GM19035 (cell line): ENCODE measurements around the gene EIF3L.
A peak's percentile ranks its signal among the peaks of the same experiment; 100 is the strongest.

Experiments
- ATAC-seq: cut with Tn5 transposase; IDR thresholded peaks from one replicate; pipeline ENCODE4 v1.9.1; 2021; ENCODE audit not compliant: unreplicated experiment

EIF3L gene

DNA sequence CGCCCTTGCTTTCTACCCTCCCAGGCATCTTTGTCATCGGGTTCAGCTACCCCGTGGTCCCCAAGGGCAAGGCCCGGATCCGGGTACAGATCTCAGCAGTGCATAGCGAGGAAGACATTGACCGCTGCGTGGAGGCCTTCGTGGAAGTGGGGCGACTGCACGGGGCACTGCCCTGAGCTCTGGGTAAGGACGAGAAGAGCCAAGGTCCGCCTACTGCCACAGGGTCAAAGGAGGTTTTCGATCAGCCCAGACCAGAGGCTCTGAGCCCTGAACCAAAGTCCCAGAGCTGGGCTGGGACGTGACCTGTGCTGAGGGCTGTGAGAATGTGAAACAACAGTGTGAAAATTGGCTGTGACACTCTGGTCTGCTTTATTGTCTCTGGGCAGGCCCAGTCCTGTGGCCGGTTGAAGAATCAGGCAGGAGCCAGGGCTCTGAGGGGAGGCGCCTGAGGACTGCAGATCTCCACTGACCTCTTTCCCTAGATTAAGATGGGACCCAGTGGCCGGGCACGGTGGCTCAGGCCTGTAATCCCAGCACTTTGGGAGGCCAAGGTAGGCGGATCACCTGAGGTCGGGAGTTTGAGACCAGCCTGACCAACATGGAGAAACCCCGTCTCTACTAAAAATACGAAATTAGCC lies 32.6 kb upstream of the EIF3L start:
- ATAC-seq: no peak

GRCh38 chr22:37817705-37818408 lies 31.4 kb upstream of the EIF3L start:
- ATAC-seq: no peak

GRCh38 chr22:37818409-37819104 lies 30.7 kb upstream of the EIF3L start:
- no peak for ATAC-seq

- ATAC-seq: no peak
Measured at GRCh38 chr22:37819105-37819433, 30.1 kb upstream of the EIF3L start.

DNA sequence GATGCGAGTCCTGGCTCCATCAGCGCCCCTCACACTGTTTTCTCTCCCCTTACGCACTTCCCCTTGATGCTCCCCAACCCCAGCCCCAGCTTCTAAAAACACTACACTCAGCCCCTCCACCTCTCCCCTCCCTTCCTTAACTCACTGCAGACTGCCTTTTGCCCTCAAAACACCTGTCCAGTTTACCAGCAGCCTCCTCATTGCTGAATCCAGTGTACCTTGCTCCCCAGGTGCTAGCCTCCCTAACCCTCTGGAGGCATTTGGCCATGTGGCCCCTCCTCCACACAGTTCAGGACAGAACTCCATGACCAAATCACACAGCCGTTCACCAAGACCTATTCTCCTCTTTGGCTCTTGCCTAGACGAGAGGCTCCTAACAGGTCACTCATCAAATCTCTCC lies 28.9 kb upstream of the EIF3L start:
- no peak for ATAC-seq

- no peak for ATAC-seq
Measured at GRCh38 chr22:37822079-37822833, 27.0 kb upstream of the EIF3L start.

- no peak for ATAC-seq
Measured at GRCh38 chr22:37823134-37823985, 25.9 kb upstream of the EIF3L start, which contains the start of gene GALR3. Gene GALR3, plus strand, starts transcription at chr22:37823382. Its CDS starts 25 bp downstream, at chr22:37823407.

DNA sequence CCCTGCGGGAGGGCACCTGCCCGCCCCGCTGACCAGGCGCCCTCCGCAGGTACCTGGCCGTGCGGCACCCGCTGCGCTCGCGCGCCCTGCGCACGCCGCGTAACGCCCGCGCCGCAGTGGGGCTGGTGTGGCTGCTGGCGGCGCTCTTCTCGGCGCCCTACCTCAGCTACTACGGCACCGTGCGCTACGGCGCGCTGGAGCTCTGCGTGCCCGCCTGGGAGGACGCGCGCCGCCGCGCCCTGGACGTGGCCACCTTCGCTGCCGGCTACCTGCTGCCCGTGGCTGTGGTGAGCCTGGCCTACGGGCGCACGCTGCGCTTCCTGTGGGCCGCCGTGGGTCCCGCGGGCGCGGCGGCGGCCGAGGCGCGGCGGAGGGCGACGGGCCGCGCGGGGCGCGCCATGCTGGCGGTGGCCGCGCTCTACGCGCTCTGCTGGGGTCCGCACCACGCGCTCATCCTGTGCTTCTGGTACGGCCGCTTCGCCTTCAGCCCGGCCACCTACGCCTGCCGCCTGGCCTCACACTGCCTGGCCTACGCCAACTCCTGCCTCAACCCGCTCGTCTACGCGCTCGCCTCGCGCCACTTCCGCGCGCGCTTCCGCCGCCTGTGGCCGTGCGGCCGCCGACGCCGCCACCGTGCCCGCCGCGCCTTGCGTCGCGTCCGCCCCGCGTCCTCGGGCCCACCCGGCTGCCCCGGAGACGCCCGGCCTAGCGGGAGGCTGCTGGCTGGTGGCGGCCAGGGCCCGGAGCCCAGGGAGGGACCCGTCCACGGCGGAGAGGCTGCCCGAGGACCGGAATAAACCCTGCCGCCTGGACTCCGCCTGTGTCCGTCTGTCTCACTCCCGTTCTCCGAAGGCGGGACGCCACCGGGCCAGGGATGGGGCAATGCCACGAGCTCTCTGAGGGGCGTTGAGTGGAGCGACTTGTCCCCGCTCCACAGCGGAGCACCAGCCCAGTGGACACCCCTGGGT lies 24.3 kb upstream of the EIF3L start:
- no peak for ATAC-seq

DNA sequence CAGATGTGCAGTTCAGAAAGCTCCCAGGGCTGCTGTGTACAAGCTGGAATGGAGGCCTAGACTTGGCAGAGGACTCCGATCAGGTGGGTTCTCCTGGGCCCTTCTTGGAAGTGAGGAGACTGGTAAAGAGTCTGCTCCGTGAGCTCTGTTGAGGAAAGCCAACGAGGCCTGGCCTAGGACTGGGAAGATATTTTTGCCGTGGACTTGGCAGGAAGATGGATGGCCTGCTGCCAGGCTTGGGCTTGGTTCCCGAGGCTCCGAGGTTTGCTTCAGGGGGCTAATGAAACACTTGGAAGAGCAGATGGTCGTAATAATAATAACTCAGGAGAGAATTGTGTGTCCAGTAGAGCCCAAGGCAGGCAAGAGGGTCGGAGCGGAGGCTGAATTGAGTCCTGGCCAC lies 22.2 kb upstream of the EIF3L start:
- no peak for ATAC-seq

GRCh38 chr22:37830093-37830842 lies 19.0 kb upstream of the EIF3L start:
- ATAC-seq: no peak

- ATAC-seq: no peak
Measured at GRCh38 chr22:37831472-37831871, 17.7 kb upstream of the EIF3L start.

DNA sequence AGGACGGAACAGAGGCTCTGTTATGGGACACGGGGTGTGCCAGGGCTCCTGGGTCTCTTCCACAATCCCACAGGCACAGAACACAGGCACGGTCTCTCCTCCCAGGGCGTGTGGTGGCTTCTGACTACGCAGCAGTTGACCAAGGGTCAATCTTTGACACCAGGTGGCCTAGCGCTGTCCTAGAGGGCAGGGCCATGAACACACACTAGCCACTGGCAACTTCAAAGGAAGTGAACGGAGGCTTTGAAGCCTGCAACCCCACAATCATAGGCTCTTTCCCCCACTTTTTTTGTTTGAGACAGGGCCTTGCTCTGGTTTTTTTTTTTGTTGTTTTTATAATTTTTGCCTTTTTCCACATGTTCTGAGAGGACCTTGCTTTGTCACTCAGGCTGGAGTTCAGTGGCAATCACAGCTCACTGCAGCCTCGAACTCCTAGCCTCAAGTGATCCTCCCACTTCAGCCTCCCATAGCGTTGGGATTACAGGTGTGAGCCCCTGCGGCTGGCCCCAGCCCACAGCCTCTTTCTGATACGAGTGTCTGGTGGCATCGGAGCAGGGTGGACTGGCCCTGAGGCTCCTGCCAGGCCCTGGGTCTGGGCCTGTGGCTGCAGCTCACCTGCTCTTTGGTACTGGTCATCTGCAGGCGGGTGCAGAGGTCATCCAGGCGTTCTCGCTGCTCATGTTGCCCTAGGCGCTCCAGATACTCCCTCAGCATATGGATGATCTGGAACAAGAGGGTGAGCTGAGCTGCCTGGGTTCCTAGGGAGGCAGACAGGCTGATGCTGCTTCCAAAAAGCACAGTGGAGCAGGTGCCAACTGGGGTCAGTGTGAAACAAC lies 17.0 kb upstream of the EIF3L start:
- no peak for ATAC-seq

DNA sequence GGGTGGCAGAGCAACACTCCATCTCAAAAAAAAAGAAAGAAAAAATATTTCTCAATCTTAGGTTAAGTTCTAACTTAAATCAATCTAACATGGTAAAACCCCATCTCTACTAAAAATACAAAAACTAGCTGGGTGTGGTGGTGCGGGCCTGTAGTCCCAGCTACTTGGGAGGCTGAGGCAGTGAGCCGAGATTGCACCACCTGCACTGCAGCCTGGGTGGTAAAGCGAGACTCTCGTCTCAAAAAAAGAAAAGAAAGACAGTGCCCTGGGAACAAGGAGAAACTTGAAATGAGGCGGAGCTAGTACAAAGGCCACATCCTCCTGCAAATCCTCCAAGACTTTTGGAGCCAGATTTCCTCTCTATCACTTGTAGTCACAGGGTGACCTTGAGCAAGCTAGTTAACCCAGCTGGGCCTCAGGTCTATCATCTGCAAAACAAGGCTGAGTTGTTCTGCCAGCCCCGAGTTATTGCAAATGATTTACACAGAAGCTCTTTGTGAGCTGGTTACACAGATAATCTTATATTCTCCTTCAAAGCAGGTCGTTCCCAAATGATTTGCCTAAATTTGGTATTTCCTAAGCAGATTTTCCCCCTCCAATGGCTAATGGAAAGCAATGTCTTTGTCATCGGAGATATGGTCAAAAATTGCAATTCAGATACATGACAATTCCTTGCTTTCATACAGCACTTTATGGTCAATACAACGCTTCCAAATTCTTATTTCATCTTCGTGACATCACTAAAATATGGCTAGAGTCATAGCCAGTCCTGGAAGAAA lies 7.0 kb upstream of the EIF3L start:
- ATAC-seq: no peak

GRCh38 chr22:37843741-37844089 lies 5.5 kb upstream of the EIF3L start:
- ATAC-seq: peak; percentile 45

GRCh38 chr22:37844904-37845329 lies 4.3 kb upstream of the EIF3L start:
- ATAC-seq: no peak

- no peak for ATAC-seq
Measured at GRCh38 chr22:37846433-37846832, 2.8 kb upstream of the EIF3L start.

DNA sequence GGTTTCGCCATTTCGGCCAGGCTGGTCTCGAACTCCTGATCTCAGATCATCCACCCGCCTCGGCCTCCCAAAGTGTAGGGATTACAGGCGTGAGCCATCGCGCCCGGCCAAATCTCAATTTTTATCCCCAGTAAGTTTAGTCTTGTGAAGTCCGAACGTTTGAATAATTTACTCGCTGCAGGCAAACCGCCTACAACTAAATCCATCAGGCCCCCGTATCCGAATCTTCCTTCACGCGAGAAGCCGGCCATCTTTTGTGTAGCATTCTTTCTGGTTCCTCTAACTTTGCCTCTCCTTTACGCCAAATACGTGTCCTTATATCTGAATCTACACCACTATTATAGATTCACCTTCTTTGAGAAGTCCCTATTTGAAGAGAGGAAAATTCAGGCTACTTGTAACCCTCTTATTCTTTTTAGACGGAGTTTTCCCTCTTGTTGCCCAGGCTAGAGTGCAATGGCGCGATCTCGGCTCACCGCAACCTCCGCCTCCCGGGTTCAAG lies 581 bp upstream of the EIF3L start:
- ATAC-seq: no peak
